Measurements from ENCODE around the gene TCP11. TPM values are rescaled to one million over a fixed set of nuclear protein-coding genes. Genes with fewer than 3 reads are reported as not detected.

Gene TCP11
- total and polyA plus RNA-seq, 2 of the 13 experiments (the other 11 are each of a cell fraction or from before 2014, with no cell fraction given) = 0.04 TPM; not detected in 1

GRCh38 chr6:35174088-35174434 is 32.9 kb upstream of the TCP11 start:
- DNase-seq (ENCODE audit: low spot score) (no peak), ATAC-seq (no peak), FAIRE-seq (no peak)
- 8% methylated on average over 2 of the region's 2 CpGs for WGBS (ENCODE audit: low lambda C conversion rate)
- no peak overlapping the region for H3K27ac ChIP-seq (ENCODE audit: extremely low read length, insufficient read depth, low read length)
- no peak overlapping the region for H2AFZ ChIP-seq (ENCODE audit: low read length)
- H3K9ac ChIP-seq (ENCODE audit: insufficient read depth, low read depth, low read length) = no peak overlapping the region
- ChIA-PET POLR2A (no interaction called here), CTCF (ENCODE audit: low intra/inter-chr PET ratio, low total read pairs) (no interaction called here)
- H4K20me1 ChIP-seq (ENCODE audit: insufficient read depth, low read length) = no peaks in the 10 kb centered on the region
- 0 out of 2 replicates have a peak, but pooled peaks cover 4% of the 10 kb centered on the region for H3K9me3 ChIP-seq (ENCODE audit: low read length)
- H3K4me1 ChIP-seq (ENCODE audit: insufficient read depth, low read length) = no peaks in the 10 kb centered on the region
- peaks cover 0 to 10% of the 10 kb centered on the region in 2 experiments; a peak in 1 of 5 replicates for H3K27me3 ChIP-seq (ENCODE audit: control insufficient read depth in 1 of 2, insufficient read depth in 2 of 2, low read length in 2 of 2)
- no peak overlapping the region for H3K4me3 ChIP-seq (replicated peaks in 1 of 3; ENCODE audit: insufficient read depth in 1 of 3, low read depth in 2 of 3, low read length in 3 of 3)
- no TSS peak for BruUV-seq (replicated peaks)
- intact Hi-C loops (cut with micrococcal nuclease; ENCODE audit: unreplicated experiment) = no loop called here
- in situ Hi-C loops (cut with HindIII; ENCODE audit: extremely low pct_ligation_motif_present, low pct_unique_long_range_greater_than_20kb) = no loop called here
- no peak overlapping the region for H3K4me2 ChIP-seq (ENCODE audit: low read depth, low read length)
- no peaks in the 10 kb centered on the region for H3K36me3 ChIP-seq (replicated peaks in 1 of 2; ENCODE audit: control insufficient read depth in 1 of 2, insufficient read depth in 2 of 2, low read length in 2 of 2)
- TF ChIP-seq SMC3 (IDR thresholded peaks at IDR 0.05; ENCODE audit: low read length) = no peak
- TF ChIP-seq, protein P1, sequence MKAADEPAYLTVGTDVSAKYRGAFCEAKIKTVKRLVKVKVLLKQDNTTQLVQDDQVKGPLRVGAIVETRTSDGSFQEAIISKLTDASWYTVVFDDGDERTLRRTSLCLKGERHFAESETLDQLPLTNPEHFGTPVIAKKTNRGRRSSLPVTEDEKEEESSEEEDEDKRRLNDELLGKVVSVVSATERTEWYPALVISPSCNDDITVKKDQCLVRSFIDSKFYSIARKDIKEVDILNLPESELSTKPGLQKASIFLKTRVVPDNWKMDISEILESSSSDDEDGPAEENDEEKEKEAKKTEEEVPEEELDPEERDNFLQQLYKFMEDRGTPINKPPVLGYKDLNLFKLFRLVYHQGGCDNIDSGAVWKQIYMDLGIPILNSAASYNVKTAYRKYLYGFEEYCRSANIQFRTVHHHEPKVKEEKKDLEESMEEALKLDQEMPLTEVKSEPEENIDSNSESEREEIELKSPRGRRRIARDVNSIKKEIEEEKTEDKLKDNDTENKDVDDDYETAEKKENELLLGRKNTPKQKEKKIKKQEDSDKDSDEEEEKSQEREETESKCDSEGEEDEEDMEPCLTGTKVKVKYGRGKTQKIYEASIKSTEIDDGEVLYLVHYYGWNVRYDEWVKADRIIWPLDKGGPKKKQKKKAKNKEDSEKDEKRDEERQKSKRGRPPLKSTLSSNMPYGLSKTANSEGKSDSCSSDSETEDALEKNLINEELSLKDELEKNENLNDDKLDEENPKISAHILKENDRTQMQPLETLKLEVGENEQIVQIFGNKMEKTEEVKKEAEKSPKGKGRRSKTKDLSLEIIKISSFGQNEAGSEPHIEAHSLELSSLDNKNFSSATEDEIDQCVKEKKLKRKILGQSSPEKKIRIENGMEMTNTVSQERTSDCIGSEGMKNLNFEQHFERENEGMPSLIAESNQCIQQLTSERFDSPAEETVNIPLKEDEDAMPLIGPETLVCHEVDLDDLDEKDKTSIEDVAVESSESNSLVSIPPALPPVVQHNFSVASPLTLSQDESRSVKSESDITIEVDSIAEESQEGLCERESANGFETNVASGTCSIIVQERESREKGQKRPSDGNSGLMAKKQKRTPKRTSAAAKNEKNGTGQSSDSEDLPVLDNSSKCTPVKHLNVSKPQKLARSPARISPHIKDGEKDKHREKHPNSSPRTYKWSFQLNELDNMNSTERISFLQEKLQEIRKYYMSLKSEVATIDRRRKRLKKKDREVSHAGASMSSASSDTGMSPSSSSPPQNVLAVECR (CRISPR knock-in tag; IDR thresholded peaks at IDR 0.05; ENCODE audit: borderline replicate concordance) = no peak
- no peak for TF ChIP-seq ZNF432 (CRISPR knock-in tag; IDR thresholded peaks at IDR 0.05; ENCODE audit: borderline replicate concordance)
- no peak for TF ChIP-seq ZZZ3 (CRISPR knock-in tag; IDR thresholded peaks at IDR 0.05; ENCODE audit: borderline replicate concordance)
- TF ChIP-seq ZNF3 (CRISPR knock-in tag; IDR thresholded peaks at IDR 0.05) = no peak
- no peak for TF ChIP-seq ZNF207 (IDR thresholded peaks at IDR 0.05; ENCODE audit: borderline replicate concordance)
- TF ChIP-seq PAWR (CRISPR knock-in tag; IDR thresholded peaks at IDR 0.05; ENCODE audit: borderline replicate concordance) = no peak
- TF ChIP-seq TCF12 (IDR thresholded peaks at IDR 0.05) = no peak
- TF ChIP-seq TCF12 (CRISPR knock-in tag; IDR thresholded peaks at IDR 0.05) = no peak
- no peak for TF ChIP-seq RNF2 (conservative IDR thresholded peaks at IDR 0.05; ENCODE audit: low read depth)
- no peak for TF ChIP-seq KDM1A (CRISPR knock-in tag; IDR thresholded peaks at IDR 0.05)
- no peaks in the 10 kb centered on the region for H3K79me2 ChIP-seq (ENCODE audit: insufficient read depth, low read length)

Measured in HepG2 (cell line).